ENCODE measurements around the gene TGFB2. TPM values are rescaled to one million over a fixed set of nuclear protein-coding genes. Genes with fewer than 3 reads are reported as not detected.
A peak's percentile ranks its signal among the peaks of the same experiment; 100 is the strongest.

TGFB2 gene
- polyA plus RNA-seq, 6 donors from 2014 or later, result 0.23 to 1.1 (median 0.43) TPM; not detected in 1

- peak; percentile 42 for DNase-seq
- H3K27ac Mint-ChIP-seq, result peak overlapping the region in 3 of 6 donors; percentile 65 to 98 (median 97)
- no peak overlapping the region for H3K4me3 Mint-ChIP-seq
Observed at GRCh38 chr1:218345673-218346390, 696 bp downstream of the TGFB2 start.

GRCh38 chr1:218346391-218347204 lies 1.5 kb downstream of the TGFB2 start:
- Mint-ChIP-seq H3K4me3 (no peak overlapping the region), H3K27ac (peak overlapping the region in 3 of 6 donors; percentile 92 to 98 (median 97)), H3K36me3 (no peaks in the 10 kb centered on the region), H3K4me1 (peaks cover 38 to 55% (median 47%) of the 10 kb centered on the region in 3 donors), H3K9me3 (no peaks in the 10 kb centered on the region), H3K27me3 (no peaks in the 10 kb centered on the region)
- peak; percentile 31 for DNase-seq
- no peak for ATAC-seq (ENCODE audit: low read depth in 2 of 2)

More at GRCh38 chr1:218345673-218346390, 696 bp downstream of the TGFB2 start:
- no peaks in the 10 kb centered on the region for H3K27me3 Mint-ChIP-seq
- H3K9me3 Mint-ChIP-seq, result no peaks in the 10 kb centered on the region
- peak; percentile 74 to 76 for ATAC-seq (ENCODE audit: low read depth in 2 of 2)
- H3K36me3 Mint-ChIP-seq, result no peaks in the 10 kb centered on the region
- H3K4me1 Mint-ChIP-seq, result peaks cover 33 to 48% (median 39%) of the 10 kb centered on the region in 3 donors

GRCh38 chr1:218347336-218347722 lies 2.2 kb downstream of the TGFB2 start:
- Mint-ChIP-seq H3K36me3 (no peaks in the 10 kb centered on the region), H3K9me3 (no peaks in the 10 kb centered on the region), H3K27ac (peak overlapping the region in 3 of 6 donors; percentile 92 to 98 (median 97)), H3K4me3 (no peak overlapping the region), H3K27me3 (no peaks in the 10 kb centered on the region), H3K4me1 (peaks cover 38 to 57% (median 49%) of the 10 kb centered on the region in 3 donors)
- DNase-seq (peak; percentile 17), ATAC-seq (ENCODE audit: low read depth in 2 of 2) (no peak)

- Mint-ChIP-seq H3K27ac (peak overlapping the region in 3 of 6 donors; percentile 75 to 98 (median 92)), H3K9me3 (no peaks in the 10 kb centered on the region), H3K4me3 (peak overlapping the region in 4 of 8 donors; percentile 27 to 81 (median 60)), H3K27me3 (no peaks in the 10 kb centered on the region), H3K36me3 (no peaks in the 10 kb centered on the region), H3K4me1 (peaks cover 38 to 61% (median 49%) of the 10 kb centered on the region in 3 donors)
- no peak for ATAC-seq (ENCODE audit: low read depth in 2 of 2)
- no peak for DNase-seq
Observed at GRCh38 chr1:218347723-218348627, 2.8 kb downstream of the TGFB2 start.

GRCh38 chr1:218348628-218349071 lies 3.5 kb downstream of the TGFB2 start:
- no peak for DNase-seq
- Mint-ChIP-seq H3K36me3 (no peaks in the 10 kb centered on the region), H3K4me3 (peak overlapping the region in 2 of 8 donors; percentile 27 to 55), H3K27me3 (no peaks in the 10 kb centered on the region), H3K9me3 (no peaks in the 10 kb centered on the region), H3K4me1 (peaks cover 38 to 61% (median 49%) of the 10 kb centered on the region in 3 donors), H3K27ac (peak overlapping the region in 2 of 6 donors; percentile 69 to 78)
- no peak for ATAC-seq (ENCODE audit: low read depth in 2 of 2)

- no peaks in the 10 kb centered on the region for H3K36me3 Mint-ChIP-seq
- no peak for ATAC-seq (ENCODE audit: low read depth in 2 of 2)
- H3K4me3 Mint-ChIP-seq, result peak overlapping the region; percentile 9 to 79 (median 68)
- peaks cover 38 to 61% (median 49%) of the 10 kb centered on the region in 3 donors for H3K4me1 Mint-ChIP-seq
- H3K27me3 Mint-ChIP-seq, result no peaks in the 10 kb centered on the region
- H3K9me3 Mint-ChIP-seq, result no peaks in the 10 kb centered on the region
- no peak for DNase-seq
- peak overlapping the region in 5 of 6 donors; percentile 23 to 86 (median 39) for H3K27ac Mint-ChIP-seq
Observed at GRCh38 chr1:218349348-218350034, 4.4 kb downstream of the TGFB2 start.

GRCh38 chr1:218350035-218350525 lies 4.9 kb downstream of the TGFB2 start:
- H3K9me3 Mint-ChIP-seq, result no peaks in the 10 kb centered on the region
- peak overlapping the region; percentile 17 to 86 (median 33) for H3K27ac Mint-ChIP-seq
- ATAC-seq (ENCODE audit: low read depth in 2 of 2) (no peak), DNase-seq (no peak)
- H3K4me3 Mint-ChIP-seq, result peak overlapping the region; percentile 9 to 84 (median 68)
- no peaks in the 10 kb centered on the region for H3K27me3 Mint-ChIP-seq
- H3K4me1 Mint-ChIP-seq, result peaks cover 38 to 61% (median 49%) of the 10 kb centered on the region in 3 donors
- H3K36me3 Mint-ChIP-seq, result no peaks in the 10 kb centered on the region

- ATAC-seq (ENCODE audit: low read depth in 2 of 2) (no peak), DNase-seq (no peak)
- Mint-ChIP-seq H3K9me3 (no peaks in the 10 kb centered on the region), H3K27me3 (no peaks in the 10 kb centered on the region), H3K4me1 (peaks cover 38 to 61% (median 49%) of the 10 kb centered on the region in 3 donors), H3K36me3 (no peaks in the 10 kb centered on the region), H3K27ac (peak overlapping the region; percentile 85 to 97 (median 90)), H3K4me3 (peak overlapping the region; percentile 79 to 90 (median 86))
Observed at GRCh38 chr1:218350801-218351266, 5.7 kb downstream of the TGFB2 start.

- Mint-ChIP-seq H3K9me3 (no peaks in the 10 kb centered on the region), H3K4me1 (peaks cover 32 to 57% (median 44%) of the 10 kb centered on the region in 3 donors), H3K27me3 (no peaks in the 10 kb centered on the region), H3K27ac (peak overlapping the region; percentile 85 to 97 (median 90)), H3K4me3 (peak overlapping the region; percentile 79 to 90 (median 86)), H3K36me3 (no peaks in the 10 kb centered on the region)
- DNase-seq (peak; percentile 56), ATAC-seq (ENCODE audit: low read depth in 2 of 2) (peak; percentile 67 to 72)
Observed at GRCh38 chr1:218351391-218352074, 6.4 kb downstream of the TGFB2 start.

- H3K36me3 Mint-ChIP-seq, result no peaks in the 10 kb centered on the region
- H3K27me3 Mint-ChIP-seq, result no peaks in the 10 kb centered on the region
- H3K9me3 Mint-ChIP-seq, result no peaks in the 10 kb centered on the region
- H3K27ac Mint-ChIP-seq, result no peak overlapping the region
- ATAC-seq (ENCODE audit: low read depth in 2 of 2) (no peak), DNase-seq (no peak)
- H3K4me3 Mint-ChIP-seq, result peak overlapping the region in 2 of 8 donors; percentile 49 to 51
- H3K4me1 Mint-ChIP-seq, result peaks cover 28 to 57% (median 44%) of the 10 kb centered on the region in 3 donors
Observed at GRCh38 chr1:218352075-218352438, 6.9 kb downstream of the TGFB2 start.

- DNase-seq (no peak), ATAC-seq (ENCODE audit: low read depth in 2 of 2) (no peak)
- H3K27me3 Mint-ChIP-seq, result no peaks in the 10 kb centered on the region
- peak overlapping the region in 1 of 6 donors; percentile 5 for H3K27ac Mint-ChIP-seq
- H3K36me3 Mint-ChIP-seq, result no peaks in the 10 kb centered on the region
- H3K4me1 Mint-ChIP-seq, result peaks cover 14 to 47% (median 32%) of the 10 kb centered on the region in 3 donors
- no peak overlapping the region for H3K4me3 Mint-ChIP-seq
- no peaks in the 10 kb centered on the region for H3K9me3 Mint-ChIP-seq
Observed at GRCh38 chr1:218353656-218354055, 8.5 kb downstream of the TGFB2 start.

GRCh38 chr1:218355278-218355677 lies 10.1 kb downstream of the TGFB2 start:
- H3K4me3 Mint-ChIP-seq, result no peak overlapping the region
- H3K4me1 Mint-ChIP-seq, result peaks cover 12 to 33% (median 26%) of the 10 kb centered on the region in 3 donors
- no peak for ATAC-seq (ENCODE audit: low read depth in 2 of 2)

More at GRCh38 chr1:218355278-218355677, 10.1 kb downstream of the TGFB2 start:
- H3K27me3 Mint-ChIP-seq, result no peaks in the 10 kb centered on the region
- DNase-seq, result no peak
- H3K9me3 Mint-ChIP-seq, result no peaks in the 10 kb centered on the region
- no peak overlapping the region for H3K27ac Mint-ChIP-seq
- H3K36me3 Mint-ChIP-seq, result no peaks in the 10 kb centered on the region
